K562 (cell line): ENCODE measurements around the gene INHBC. TPM values are rescaled to one million over a fixed set of nuclear protein-coding genes. Genes with fewer than 3 reads are reported as not detected.

Experiments
- BRD9 ChIP-seq: fragments of 450-650 bp; IDR thresholded peaks from 2 replicates; pipeline ENCODE4 v1.6.1; 2018; ENCODE audit warnings: low read depth; ENCODE audit not compliant: partially characterized antibody
- E2F1 ChIP-seq: sonication (generic); formaldehyde crosslinking; IDR thresholded peaks from 2 replicates; pipeline ENCODE4 v1.8.1; 2023; ENCODE audit warnings: mild to moderate bottlenecking, missing genetic modification reagents, moderate library complexity
- E2F5 ChIP-seq: sonication (generic); formaldehyde crosslinking; IDR thresholded peaks from 2 replicates; pipeline ENCODE4 v1.8.0; 2022; ENCODE audit warnings: mild to moderate bottlenecking, missing genetic modification reagents
- HMG20B ChIP-seq: fragments of 250-450 bp; sonication (Bioruptor Pico); IDR thresholded peaks from 2 replicates; pipeline ENCODE4 v1.5.0; 2021; ENCODE audit warnings: mild to moderate bottlenecking
- HMGN3 ChIP-seq: IDR thresholded peaks from 2 replicates; pipeline ENCODE4 v1.6.1; 2011; ENCODE audit warnings: borderline replicate concordance, low read depth, mild to moderate bottlenecking, mixed read lengths, low read length; ENCODE audit not compliant: insufficient read length; ENCODE audit errors: extremely low read depth
- ILF3 ChIP-seq: fragments of 450-650 bp; IDR thresholded peaks from 2 replicates; pipeline ENCODE4 v1.6.1; 2018; ENCODE audit warnings: antibody characterized with exemption, mild to moderate bottlenecking, moderate library complexity, borderline replicate concordance
- KDM2B ChIP-seq: fragments of 250-450 bp; sonication (Bioruptor Pico); IDR thresholded peaks from 2 replicates; pipeline ENCODE4 v1.8.0; 2021; ENCODE audit warnings: mild to moderate bottlenecking, moderate library complexity
- KLF16 ChIP-seq: IDR thresholded peaks from 2 replicates; pipeline ENCODE4 v1.6.1; 2016; ENCODE audit warnings: antibody characterized with exemption
- MYC ChIP-seq, 2 experiments: fragments of 250-450 bp in 1 of 2; sonication (Bioruptor Pico) in 1 of 2; IDR thresholded peaks; 2 replicates each; pipeline versions ENCODE4 v1.5.1 to v1.6.1; 2012 to 2021; ENCODE audit warnings: low read depth in 2 of 2, borderline replicate concordance in 1 of 2, improper control_type of control experiment in 1 of 2, low read length in 1 of 2, mild to moderate bottlenecking in 1 of 2, moderate library complexity in 1 of 2
- NFRKB ChIP-seq: fragments of 450-650 bp; IDR thresholded peaks from 2 replicates; pipeline ENCODE4 v1.6.1; 2016; ENCODE audit warnings: low read depth
- PCBP2 ChIP-seq: fragments of 200-400 bp; formaldehyde crosslinking; IDR thresholded peaks from 2 replicates; pipeline ENCODE4 v1.6.1; 2018; ENCODE audit warnings: low read length, low read depth, mild to moderate bottlenecking, moderate library complexity; ENCODE audit not compliant: poor library complexity, severe bottlenecking
- PTTG1 ChIP-seq: fragments of 450-650 bp; IDR thresholded peaks from 2 replicates; pipeline ENCODE4 v1.6.1; 2016; ENCODE audit warnings: low read depth, mild to moderate bottlenecking, missing genetic modification characterization, missing compliant biosample characterization
- RAD51 ChIP-seq: fragments of 450-650 bp; IDR thresholded peaks from 2 replicates; pipeline ENCODE4 v1.7.1; 2016; ENCODE audit warnings: low read depth, mild to moderate bottlenecking, borderline replicate concordance
- RBFOX2 ChIP-seq: fragments of 200-400 bp; formaldehyde crosslinking; IDR thresholded peaks from 2 replicates; pipeline ENCODE4 v1.6.1; 2017; ENCODE audit warnings: low read depth, mild to moderate bottlenecking, low read length, moderate library complexity
- SFPQ ChIP-seq: fragments of 200-400 bp; formaldehyde crosslinking; IDR thresholded peaks from 2 replicates; pipeline ENCODE4 v1.6.1; 2017; ENCODE audit warnings: mild to moderate bottlenecking, low read depth, low read length, moderate library complexity
- ZFPM2 ChIP-seq: fragments of 250-450 bp; sonication (Bioruptor Pico); IDR thresholded peaks from 2 replicates; pipeline ENCODE4 v1.5.1; 2022; ENCODE audit warnings: mild to moderate bottlenecking
- ZNF197 ChIP-seq: fragments of 200-800 bp; sonication (Bioruptor generic); IDR thresholded peaks from 2 replicates; pipeline ENCODE4 v1.6.1; 2016; ENCODE audit warnings: low read depth, missing genetic modification characterization, missing compliant biosample characterization
- ZNF232 ChIP-seq: sonication (generic); formaldehyde crosslinking; IDR thresholded peaks from 2 replicates; pipeline ENCODE4 v1.8.0; 2022; ENCODE audit warnings: mild to moderate bottlenecking, missing genetic modification reagents
- ZNF445 ChIP-seq: fragments of 250-450 bp; sonication (Bioruptor Pico); IDR thresholded peaks from 2 replicates; pipeline ENCODE4 v1.4.0; 2020; ENCODE audit warnings: low read depth, mild to moderate bottlenecking, moderate library complexity
- ZNF511 ChIP-seq: sonication (generic); formaldehyde crosslinking; IDR thresholded peaks from 2 replicates; pipeline ENCODE4 v1.8.0; 2022; ENCODE audit warnings: mild to moderate bottlenecking, missing genetic modification reagents
- ZNF551 ChIP-seq: fragments of 250-450 bp; sonication (Bioruptor Pico); IDR thresholded peaks from 2 replicates; pipeline ENCODE4 v1.5.0; 2021; ENCODE audit warnings: mild to moderate bottlenecking, moderate library complexity
- ZNF589 ChIP-seq: fragments of 200-800 bp; sonication (Bioruptor generic); IDR thresholded peaks from 2 replicates; pipeline ENCODE4 v1.6.1; 2016; ENCODE audit warnings: low read depth, missing genetic modification characterization, missing compliant biosample characterization
- polyA plus RNA-seq, 8 experiments: library from polyadenylated mRNA; depleted of rRNA in 4 of 8; stranded (reverse) in 5 of 8; unstranded in 3 of 8; fragments of >200 nt; fragmentation: Nextera tagmentation in 2 of 8; fragmentation: Illumina TruSeq in 1 of 8; extraction: Ambion mirVana in 2 of 8; extraction: Trizol in 1 of 8; gene quantifications; 2 replicates each; pipeline versions ENCODE4 v1.2.1 to v1.2.3, GENCODE V29; 2011 to 2014; ENCODE audit warnings: inconsistent platforms in 1 of 8, missing spikeins in 1 of 8
- total RNA-seq, 7 experiments: library from RNA; depleted of rRNA in 6 of 7; stranded (reverse); fragments of >200 nt in 6 of 7; fragmentation: Illumina TruSeq in 2 of 7; extraction: Trizol in 2 of 7; gene quantifications; 2 replicates each; pipeline versions ENCODE4 v1.2.1 to v1.2.3, GENCODE V29; 2011 to 2021; ENCODE audit warnings: low replicate concordance in 1 of 7

The INHBC gene
- total and polyA plus RNA-seq, 9 of the 15 experiments (the other 6 are each of a cell fraction or from before 2014, with no cell fraction given) = 0.07 to 0.24 (median 0.15) TPM; not detected in 4

GRCh38 chr12:57462251-57462911, 27.8 kb downstream of the INHBC start (continued):
- TF ChIP-seq E2F5 (CRISPR knock-in tag) (peak; percentile 59; the same call in 1 of the 2 replicates), ZNF445 (CRISPR knock-in tag) (no peak), KDM2B (no peak), ILF3 (no peak), KLF16 (peak; percentile 76; the same call in 1 of the 2 replicates), ZNF232 (CRISPR knock-in tag) (no peak), MYC (IDR thresholded peaks at IDR 0.05; ENCODE audit: low read depth, low read length) (peak; percentile 78), MYC (CRISPR knock-in tag; IDR thresholded peaks at IDR 0.05; ENCODE audit: borderline replicate concordance, low read depth) (no peak), ZNF551 (CRISPR knock-in tag) (no peak), RBFOX2 (peak; percentile 51; the same call in 1 of the 2 replicates), ZFPM2 (CRISPR knock-in tag) (no peak), ZNF589 (CRISPR knock-in tag) (no peak), RAD51 (no peak; the same call in 1 of the 2 replicates), NFRKB (peak; percentile 55; the same call in 1 of the 2 replicates), HMGN3 (no peak), E2F1 (CRISPR knock-in tag) (no peak), ZNF197 (no peak), SFPQ (no peak), PTTG1 (no peak), HMG20B (CRISPR knock-in tag) (no peak), BRD9 (peak; percentile 79), PCBP2 (no peak), ZNF511 (CRISPR knock-in tag) (no peak; the same call in 1 of the 2 replicates)
